IPS-NIHi7 (cell line): Measurements from ENCODE around the gene ADGRL3.
"Not testable (repeated sequence)": the region's sequence is repeated elsewhere in the genome, so short reads cannot be mapped to it uniquely, and the experiment has no call there.

Source experiments
- DNase-seq: peaks from one replicate; pipeline ENCODE4 v3.0.0; 2012; ENCODE audit warnings: mixed read lengths; ENCODE audit errors: extremely low spot score

Gene ADGRL3

DNA sequence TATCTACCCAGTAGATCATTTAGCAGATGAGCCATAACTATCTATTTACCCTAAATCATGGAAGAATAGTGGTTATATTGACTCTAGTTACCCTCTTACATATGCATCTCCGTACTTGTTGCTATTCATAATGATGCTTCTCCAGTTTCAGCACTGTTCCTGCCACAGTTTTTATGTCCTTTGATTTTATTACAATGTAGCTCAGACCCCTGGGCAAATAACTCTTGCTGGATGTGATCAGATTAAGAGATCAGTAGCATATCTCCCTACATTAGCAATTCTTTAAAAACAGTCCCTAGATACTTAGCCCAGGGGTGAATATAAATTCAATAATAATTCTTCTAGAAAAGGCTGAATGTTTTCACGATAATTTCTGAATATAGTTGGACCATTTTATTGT lies 696.5 kb downstream of the ADGRL3 start:
- no peak for DNase-seq

DNA sequence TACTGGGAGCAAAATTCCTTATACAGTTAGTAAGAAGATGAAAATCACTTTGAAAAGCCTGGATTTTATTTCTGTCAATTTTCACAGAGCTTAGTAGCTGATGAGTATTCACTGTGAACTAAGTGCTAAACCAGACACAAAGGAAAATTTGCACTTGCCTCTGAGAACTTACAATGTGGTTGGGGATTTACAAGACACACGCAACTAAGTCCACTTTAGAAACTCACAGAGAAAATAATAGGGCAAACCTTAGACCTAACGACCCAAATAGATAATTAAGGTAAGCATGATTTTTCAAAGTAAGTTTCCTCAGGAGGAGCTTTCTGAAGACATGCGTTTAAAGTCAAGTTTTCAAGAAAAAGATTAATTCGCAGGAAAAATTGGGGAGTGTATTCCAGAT lies 708.9 kb downstream of the ADGRL3 start:
- no peak for DNase-seq

DNA sequence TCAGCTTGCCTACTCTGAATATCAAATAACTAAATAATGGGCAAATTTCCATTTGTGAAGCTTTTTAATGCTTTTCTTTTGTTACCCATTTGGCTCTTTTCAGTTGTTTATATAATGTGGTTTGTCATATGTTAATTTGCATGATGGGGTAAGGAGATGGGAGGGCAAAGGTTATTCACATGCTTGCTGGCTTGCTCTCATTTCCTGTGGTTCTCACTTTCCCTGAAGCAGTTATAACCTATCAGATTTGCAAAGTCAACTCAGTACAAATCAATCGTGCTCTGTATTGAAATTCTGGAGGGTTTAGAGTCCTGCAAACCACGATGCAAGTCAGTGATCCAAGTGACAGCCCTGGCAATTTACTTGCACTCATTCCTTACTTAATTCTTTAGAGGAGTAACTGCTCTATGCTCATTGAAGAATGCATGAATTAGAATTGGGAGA lies 711.2 kb downstream of the ADGRL3 start:
- DNase-seq, result peak; percentile 22

DNA sequence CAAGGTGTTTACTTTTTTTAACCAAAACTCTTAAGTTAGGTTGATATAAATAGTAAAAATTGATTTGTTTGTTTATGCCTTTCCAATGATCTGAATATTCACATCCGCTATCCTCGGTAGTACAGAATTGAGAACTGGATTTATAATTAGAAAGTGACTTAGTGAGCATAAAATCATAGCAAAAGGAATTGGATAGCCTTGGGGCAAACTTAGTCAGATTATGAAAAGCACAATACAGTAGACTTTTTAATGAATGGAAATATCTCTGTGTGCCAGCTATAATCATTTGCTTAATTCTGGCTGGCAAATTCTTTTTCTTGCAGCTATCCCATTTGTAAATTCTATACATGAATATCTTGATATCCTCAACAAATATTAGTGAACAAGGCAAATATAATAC lies 713.5 kb downstream of the ADGRL3 start:
- no peak for DNase-seq

DNA sequence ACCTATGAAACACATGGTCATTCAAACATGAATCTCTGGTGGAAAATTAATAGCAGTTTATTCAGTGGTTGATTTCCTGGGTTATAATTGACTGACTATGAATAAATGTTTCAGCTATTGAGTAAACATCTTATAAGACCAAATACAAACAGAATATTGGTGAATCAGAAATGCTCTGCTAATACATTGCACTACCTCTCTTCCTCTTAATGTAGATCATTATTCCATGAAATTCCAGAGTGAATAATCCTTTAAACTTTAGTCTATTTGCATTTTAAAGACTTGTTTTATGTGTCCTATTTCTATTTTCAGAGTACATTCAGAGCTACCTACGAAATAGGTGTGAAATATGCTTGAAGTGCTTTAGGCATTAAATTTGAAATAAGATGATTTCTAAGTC lies 715.4 kb downstream of the ADGRL3 start:
- no peak for DNase-seq

DNA sequence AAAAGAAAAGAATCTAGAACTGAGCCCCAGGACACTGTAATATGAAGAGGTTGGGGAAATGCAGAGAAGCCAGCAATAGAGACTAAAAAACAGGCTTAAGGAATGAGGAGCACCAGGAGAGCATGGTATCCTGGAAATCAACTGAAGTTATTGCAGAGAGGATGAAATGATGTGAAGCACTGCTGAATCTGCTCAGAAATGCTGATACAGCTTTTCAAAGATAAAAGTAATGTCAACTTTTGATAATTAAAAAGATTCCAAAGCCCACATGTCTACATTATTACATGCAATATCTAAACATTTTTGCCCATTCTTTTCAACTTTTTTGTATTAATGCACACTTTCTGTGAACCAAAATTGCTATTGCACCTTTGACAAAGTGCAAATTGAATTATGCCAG lies 718.4 kb downstream of the ADGRL3 start:
- no peak for DNase-seq

DNA sequence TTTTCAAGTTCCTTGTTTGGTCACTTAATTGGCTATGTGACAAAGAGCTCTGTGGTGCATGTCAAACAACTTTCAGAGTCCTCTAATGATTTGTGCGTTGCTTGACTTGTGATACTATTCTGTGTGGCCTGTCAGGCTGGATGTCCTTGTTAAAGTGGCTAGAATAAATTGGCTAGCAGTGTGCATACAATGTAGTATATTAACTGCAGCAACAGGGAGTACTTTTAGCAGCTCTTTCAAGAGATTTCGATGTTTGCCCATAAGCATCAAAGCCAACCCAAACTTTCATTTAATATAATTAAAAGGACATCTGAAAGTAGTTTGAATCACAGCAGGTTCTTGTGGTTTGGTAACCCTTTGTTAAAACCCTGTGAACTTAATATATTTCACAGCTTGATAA lies 718.9 kb downstream of the ADGRL3 start:
- DNase-seq, result no peak

DNA sequence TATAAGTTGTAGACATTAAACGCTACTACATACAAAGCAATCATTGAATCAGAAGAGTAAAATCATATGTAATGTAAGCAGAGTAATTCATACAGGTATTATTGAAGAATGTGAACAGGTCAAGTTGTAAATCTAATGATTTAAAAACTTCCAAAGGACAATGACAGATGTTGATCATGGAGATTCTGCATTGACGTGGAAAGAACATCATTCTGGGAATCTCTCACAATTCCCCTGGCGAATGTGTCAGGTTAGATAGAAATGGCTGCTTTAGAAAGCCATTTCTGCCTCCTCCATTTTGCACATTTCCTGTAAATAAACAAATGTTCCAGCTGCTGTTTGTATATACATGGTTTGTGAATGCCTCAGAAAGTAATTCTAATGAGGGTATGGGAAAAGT lies 719.4 kb downstream of the ADGRL3 start:
- no peak for DNase-seq

DNA sequence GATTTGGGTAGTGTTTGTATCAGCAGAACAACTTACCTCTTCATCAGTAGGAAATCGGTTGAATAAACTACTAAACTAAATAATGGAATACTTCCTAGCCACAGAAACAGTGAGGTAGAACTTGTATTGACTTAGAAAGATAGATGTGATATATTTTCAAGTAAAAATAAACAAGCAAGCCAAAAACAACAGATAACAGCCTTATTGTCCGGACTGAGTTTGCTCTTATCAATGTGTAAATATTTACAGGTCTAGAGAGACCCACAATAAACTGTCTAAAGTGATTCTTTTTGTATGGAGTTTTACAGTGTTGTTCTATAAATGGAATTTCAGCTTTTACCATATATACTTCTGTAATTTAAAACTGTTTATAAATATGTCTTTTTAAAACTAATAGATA lies 721.8 kb downstream of the ADGRL3 start:
- no peak for DNase-seq

DNA sequence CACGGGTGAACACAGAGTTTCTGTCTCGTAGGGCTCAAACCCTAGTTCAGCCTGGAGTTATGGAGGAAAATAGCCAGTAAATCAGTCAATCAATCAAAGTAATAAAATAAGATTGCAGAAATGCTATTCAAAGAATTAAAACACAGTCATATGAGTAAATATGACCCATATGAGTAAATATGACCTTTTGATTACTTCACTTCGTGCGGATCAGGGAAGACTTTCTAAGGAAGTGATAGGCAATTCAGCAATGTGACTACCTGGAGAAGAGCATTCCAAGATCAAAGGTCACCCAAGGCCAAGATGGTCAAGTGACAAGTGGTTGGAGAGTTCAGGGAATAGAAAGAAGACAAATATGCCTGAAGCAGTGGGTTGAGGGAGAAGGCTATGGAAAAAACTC lies 722.6 kb downstream of the ADGRL3 start:
- no peak for DNase-seq

DNA sequence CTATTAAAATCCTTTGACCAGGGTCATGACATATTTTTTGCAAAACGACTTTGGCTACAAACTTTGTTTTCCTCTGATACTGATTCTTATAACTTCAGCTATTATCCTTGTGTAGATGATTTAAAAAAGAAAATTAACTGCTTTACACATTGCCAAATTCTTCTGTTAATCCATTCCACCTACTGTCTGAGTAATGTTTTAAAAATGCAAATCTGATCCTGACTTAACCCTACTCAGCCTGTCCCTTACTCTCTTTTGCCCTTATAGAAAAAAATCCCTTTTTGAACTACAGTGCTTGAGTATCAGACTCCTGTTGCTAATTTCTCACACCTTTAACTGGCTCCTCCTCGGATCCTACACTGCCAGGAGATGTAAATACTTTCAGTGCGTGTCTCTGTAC lies 723.1 kb downstream of the ADGRL3 start:
- DNase-seq, result no peak

DNA sequence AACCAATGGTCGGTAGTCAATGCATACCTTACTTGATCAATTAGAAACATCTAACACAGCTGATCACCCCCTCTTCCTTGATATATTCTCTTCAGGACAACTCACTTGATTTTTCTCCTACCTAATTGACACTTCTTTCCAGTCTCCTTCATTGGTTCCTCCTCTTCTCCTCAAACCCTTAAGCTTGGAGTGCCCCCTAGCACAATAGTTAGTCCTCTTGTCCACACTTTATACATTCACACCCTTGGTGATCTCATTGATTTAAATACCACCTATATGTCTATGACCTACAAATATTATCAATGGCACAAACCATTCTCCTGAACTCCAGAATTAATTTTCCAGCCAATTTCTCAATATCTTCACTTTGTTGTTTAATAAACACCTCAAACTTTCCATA lies 724.0 kb downstream of the ADGRL3 start:
- peak; percentile 43 for DNase-seq

DNA sequence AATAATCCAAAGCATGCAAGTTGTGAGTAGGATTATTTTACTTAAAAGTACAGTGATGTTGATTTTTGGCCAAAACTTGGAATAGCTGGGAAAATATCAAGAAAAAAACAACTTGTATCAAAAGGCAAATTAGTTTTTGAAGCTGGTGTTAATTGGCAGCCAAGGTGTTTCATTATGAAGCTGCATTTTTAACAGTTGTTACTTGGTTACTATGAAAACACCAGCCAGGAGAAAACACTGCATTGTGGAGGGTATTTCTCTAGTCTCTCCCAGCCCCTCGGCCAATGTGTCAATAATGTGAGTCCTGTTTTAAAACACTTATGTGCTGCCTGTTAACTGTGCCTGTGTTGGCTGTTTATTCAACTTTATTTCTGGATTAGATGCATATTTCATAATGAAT lies 733.4 kb downstream of the ADGRL3 start:
- no peak for DNase-seq

DNA sequence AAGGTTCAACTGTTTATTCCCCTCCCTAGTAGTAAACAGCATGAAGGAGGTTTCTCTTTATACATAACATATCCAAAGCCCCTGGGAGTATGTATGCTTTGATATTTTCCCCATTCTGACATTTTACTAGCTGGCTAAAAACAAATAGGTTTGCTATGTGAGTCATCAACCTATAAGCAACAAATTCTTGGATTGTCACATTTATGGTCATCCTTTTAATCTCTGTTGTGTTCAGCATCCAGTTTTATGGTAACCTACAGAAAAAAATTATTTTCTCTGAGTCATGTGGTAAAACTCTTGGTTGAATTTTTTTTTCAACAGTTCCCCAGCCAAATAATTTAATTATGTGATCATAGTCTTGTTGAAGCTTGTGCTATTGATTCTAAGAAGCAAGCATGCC lies 734.1 kb downstream of the ADGRL3 start:
- no peak for DNase-seq

DNA sequence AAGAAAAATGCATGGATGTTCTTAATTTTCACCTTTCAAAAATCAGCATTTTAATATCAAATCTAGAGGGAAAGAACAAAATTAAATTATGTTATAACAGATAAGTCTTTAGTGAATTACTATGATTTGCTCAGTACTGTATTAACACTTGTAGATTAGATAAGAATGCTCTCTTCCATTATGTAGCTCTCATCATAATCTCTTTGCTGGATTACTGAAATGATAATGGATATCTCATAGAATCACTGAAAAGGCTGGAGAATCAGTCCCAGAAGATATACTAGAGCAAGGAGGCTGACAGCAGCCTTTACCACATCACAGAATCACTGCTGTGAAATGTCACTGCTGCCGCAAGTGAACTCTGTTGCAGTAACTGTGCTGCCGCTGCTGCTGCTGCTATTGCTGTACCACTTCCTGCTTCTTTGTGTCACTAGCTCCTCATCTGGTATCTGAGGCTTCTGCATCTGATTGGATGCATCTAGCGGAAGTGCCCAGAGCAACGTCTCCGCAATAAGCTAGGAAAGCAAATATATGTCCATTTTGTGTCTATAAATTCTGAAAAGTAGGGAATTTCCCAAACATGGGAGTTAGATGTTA lies 738.2 kb downstream of the ADGRL3 start:
- DNase-seq, result peak; percentile 23

DNA sequence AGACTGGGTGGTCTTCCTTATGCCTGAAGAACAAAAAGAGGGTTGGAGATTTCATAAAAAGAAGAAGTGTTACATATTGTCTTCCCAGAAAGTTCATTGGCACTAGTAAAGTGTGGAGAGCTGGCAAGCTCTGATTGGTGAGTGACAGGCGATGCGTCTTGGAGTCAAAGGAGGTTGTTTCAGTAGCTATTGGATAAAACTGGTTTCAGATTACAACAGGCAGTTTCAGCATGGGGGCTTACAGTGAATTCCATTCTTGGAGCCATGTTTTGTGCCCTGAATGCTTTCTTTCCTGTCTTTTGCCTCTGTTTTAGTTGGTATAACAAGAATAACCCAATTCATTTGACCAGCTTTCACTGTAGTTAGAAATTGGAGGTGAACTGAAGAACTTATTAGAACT lies 750.5 kb downstream of the ADGRL3 start:
- DNase-seq, result peak; percentile 25

DNA sequence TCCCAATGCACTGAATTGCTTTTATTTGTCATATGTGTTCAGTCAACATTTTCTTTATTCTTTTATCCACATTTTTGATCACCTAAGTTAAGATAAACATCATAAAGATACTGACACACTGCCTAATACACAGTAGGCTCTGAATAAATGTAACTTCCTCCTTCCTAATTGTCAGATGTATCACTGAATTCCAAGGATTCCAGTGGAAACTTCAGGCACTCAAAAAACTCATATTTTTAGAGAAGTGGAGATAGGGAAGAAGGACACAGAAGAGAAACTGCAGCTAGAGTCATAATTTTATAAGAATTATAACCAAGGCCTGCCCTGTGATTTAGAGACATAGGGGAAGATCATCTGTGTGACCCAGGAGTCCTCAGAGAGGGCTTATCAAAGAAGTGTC lies 753.3 kb downstream of the ADGRL3 start:
- DNase-seq, result no peak

DNA sequence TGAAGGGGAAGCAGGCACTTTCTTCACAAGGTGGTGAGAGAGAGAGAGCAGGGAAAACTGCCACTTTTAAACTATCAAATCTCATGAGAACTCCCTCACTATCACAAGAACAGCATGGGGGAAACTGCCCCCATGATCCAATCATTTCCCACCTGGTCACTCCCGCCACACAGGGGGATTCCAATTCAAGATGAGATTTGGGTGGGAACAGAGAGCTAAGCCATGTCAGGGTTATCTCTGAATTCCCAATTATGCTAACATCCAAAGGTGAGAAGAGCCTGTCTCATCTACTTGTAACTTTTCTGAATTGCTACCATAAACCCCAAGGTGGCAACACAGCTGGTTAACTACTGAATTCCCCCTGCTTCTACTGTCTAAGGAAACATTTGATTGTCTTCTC lies 758.5 kb downstream of the ADGRL3 start:
- DNase-seq, result no peak

DNA sequence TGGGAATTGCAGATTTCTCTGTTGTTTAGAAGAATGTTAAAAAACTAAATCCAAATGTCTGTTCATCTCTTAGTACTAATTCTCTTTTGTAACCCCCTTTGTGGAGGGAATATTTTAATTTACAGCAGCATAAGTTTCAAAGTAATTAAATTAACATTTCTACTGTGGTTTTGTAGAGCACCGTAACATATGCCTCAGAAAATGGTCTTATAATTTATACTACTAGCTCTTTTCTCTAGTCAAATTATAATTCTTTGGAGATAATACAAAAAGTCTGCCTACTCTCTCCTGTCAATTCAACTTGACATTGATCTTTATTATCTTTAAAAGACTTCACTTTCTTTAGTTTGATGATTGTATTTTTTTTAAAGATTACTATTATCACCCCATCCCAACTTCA lies 759.0 kb downstream of the ADGRL3 start:
- no peak for DNase-seq

DNA sequence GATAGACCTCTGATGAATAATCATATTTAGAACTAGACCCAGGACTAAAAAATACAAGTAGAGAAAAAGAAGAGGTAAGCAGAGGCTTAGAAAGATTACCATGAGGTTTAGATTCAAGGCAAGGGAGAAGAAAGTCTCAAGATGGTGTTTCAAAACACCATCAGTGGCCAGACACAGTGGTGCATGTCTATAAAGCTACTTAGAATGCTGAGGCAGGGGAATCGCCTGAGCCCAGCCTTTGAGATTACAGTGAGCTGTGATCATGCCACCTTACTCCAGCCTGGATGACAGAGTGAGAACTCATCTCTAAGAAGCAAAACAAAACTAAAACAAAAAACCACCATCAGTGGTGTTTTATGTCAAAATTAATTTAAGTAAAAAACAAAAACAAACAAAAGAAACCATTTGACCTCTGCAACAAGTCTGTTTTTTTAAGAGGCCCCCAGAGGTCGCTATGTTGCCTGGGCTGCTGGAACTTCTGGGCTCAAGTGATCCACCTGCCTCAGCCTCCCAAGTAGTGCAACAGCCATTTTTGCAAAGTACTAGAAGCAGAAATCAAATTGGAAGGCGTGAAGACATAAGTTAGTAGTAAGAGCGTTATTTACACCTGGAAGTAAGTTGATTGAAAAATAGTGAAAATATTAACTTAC lies 784.3 kb downstream of the ADGRL3 start:
- DNase-seq, result peak; percentile 24

DNA sequence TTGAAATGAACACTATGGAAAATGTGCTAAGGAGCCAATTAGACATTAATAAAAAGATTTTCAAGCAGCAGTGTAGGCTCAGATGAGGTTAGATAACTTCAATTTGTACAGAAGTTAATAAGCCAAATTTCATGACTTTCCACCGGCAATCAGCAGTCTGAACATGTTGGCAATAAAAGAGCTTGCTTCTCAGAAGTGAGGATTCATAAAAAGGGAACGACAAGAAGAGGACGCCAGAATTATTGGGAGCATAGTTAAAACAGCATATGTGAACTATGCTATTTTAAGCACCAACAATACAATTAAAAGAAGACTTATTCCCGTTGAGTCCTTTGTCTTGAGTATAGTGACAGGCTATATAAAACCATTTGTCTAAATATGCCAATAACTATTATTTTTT lies 785.3 kb downstream of the ADGRL3 start:
- DNase-seq, result no peak

DNA sequence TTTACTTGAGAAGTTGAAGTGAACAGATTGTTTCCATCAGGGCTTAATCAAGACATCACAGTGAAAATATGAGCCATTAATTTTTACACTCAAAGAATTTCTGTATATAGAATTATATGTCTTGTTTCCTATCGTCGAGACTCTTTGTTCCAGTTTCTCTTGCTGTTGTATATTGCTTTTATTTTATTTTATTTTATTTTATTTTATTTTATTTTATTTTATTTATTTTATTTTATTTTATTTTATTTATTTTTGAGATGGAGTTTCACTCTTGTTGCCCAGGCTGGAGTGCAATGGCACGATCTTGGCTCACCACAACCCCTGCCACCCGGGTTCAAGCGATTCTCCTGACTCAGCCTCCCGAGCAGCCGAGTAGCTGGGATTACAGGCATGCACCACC lies 786.8 kb downstream of the ADGRL3 start:
- DNase-seq, result not testable (repeated sequence)

DNA sequence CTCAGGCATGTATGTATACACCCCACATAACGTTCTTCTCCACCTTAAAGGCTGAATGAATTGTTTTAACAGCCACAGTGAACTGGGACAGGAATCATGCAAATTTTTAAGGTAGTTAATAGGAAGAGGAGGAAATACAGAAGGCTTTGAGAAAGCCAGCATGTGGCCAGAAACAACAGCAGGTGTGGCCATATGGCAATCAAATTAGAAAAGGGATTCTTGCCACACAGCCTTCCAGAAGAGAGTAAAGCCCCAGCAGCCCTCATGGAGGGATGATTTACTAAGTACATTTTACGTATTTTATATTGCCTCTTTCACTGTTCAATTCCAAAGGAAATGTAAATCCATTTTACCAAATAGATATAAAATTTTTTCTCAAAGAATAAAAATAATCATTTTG lies 792.2 kb downstream of the ADGRL3 start:
- peak; percentile 10 for DNase-seq

DNA sequence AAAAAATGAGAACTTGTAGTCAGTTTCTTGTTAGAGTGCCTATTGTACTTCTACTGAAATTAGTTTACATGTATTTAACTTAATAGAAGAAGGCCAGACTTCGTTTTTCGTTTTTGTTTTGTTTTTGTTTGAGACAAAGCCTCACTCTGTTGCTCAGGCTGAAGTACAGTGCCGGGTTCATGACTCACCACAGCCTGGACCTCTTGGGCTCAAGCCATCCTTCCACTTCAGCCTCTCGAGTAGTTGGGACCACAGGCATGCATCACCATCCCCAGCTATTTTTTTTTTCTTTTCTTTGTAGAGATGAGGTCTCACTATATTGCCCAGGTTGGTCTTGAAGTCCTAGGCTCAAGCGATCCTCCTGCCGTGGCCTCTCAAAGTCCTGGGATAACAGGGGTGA lies 793.9 kb downstream of the ADGRL3 start:
- DNase-seq, result no peak
